Upper lobe of left lung (tissue), 4 donors: ENCODE measurements around the gene TMEM222.

Source experiments
- EP300 ChIP-seq, 4 donors: sonication (generic); formaldehyde crosslinking; IDR thresholded peaks; one replicate each; pipeline ENCODE4 v1.5.1; 2017; ENCODE audit warnings: antibody characterized with exemption in 4 of 4, control low read depth in 2 of 4
- POLR2A ChIP-seq, 4 donors: fragments of 450-650 bp; IDR thresholded peaks; one replicate each; pipeline ENCODE4 v1.5.1; 2016 to 2017; ENCODE audit warnings: antibody characterized with exemption in 4 of 4, mild to moderate bottlenecking in 2 of 4
- POLR2AphosphoS5 ChIP-seq, 2 donors: sonication (generic); formaldehyde crosslinking; IDR thresholded peaks; one replicate each; pipeline ENCODE4 v1.5.1; 2017; ENCODE audit warnings: antibody characterized with exemption in 2 of 2
- TF ChIP-seq, protein P1 (sequence below), 6 experiments: fragments of 450-650 bp in 4 of 6; fragments of 200-600 bp in 2 of 6; sonication (generic) in 2 of 6; IDR thresholded peaks; one replicate each; pipeline ENCODE4 v1.5.1; 2016 to 2019; ENCODE audit warnings: antibody characterized with exemption in 6 of 6

DNA sequence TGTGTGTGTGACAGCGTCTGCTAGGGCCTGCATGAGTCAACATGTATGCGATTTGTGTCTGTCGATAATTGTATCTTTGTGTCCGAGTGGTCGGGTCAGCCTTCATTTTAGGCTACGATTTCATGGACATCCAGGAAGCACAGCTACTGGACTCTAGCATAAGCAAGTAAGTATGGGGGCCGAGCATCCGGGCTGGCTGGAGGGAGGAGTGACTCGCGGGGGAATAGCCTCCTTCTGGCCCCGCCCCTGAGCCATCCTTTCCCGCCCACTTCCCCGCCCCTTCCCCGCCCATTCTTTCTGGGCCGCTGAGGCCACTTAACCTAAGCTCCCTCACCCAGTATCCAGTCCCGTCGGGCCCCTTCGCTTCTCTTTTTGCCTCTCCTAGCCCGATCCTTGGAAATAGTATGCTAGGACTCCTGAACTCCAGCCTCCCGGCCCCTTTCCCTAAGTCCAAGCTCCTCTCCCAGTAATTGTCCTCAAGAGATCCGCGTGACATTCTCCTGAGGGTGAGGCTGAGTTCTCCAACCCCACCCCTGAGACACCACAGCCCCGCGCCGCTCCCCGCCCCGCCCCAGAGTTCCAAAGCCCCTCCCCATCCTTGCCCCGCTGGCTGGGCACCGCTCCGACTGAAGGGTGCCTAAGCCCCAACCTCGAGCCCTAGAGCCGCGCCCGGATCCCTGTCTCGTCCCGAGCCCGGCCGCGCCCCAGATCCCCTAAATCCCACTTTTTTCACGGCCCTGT lies 43.6 kb downstream of the TMEM222 start:
- TF ChIP-seq POLR2A (IDR thresholded peaks at IDR 0.05) (peak in 3 of 4 donors; percentile 12 to 51 (median 37)), EP300 (IDR thresholded peaks at IDR 0.05) (no peak), POLR2AphosphoS5 (IDR thresholded peaks at IDR 0.05) (peak in 1 of 2 donors; percentile 68)
- TF ChIP-seq, protein P1, sequence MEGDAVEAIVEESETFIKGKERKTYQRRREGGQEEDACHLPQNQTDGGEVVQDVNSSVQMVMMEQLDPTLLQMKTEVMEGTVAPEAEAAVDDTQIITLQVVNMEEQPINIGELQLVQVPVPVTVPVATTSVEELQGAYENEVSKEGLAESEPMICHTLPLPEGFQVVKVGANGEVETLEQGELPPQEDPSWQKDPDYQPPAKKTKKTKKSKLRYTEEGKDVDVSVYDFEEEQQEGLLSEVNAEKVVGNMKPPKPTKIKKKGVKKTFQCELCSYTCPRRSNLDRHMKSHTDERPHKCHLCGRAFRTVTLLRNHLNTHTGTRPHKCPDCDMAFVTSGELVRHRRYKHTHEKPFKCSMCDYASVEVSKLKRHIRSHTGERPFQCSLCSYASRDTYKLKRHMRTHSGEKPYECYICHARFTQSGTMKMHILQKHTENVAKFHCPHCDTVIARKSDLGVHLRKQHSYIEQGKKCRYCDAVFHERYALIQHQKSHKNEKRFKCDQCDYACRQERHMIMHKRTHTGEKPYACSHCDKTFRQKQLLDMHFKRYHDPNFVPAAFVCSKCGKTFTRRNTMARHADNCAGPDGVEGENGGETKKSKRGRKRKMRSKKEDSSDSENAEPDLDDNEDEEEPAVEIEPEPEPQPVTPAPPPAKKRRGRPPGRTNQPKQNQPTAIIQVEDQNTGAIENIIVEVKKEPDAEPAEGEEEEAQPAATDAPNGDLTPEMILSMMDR (IDR thresholded peaks at IDR 0.05) = no peak
